Stimulated activated CD4-positive, alpha-beta T cell treated with anti-CD3 and anti-CD28 coated beads, Interleukin-1b, Interleukin-23, amount 100 ng/mL, for 48 hours (primary cell): ENCODE measurements around the gene SIVA1.

Experiments
- DNase-seq: peaks from one replicate; pipeline ENCODE4 v3.0.0-alpha.2; 2020

SIVA1 gene

DNA sequence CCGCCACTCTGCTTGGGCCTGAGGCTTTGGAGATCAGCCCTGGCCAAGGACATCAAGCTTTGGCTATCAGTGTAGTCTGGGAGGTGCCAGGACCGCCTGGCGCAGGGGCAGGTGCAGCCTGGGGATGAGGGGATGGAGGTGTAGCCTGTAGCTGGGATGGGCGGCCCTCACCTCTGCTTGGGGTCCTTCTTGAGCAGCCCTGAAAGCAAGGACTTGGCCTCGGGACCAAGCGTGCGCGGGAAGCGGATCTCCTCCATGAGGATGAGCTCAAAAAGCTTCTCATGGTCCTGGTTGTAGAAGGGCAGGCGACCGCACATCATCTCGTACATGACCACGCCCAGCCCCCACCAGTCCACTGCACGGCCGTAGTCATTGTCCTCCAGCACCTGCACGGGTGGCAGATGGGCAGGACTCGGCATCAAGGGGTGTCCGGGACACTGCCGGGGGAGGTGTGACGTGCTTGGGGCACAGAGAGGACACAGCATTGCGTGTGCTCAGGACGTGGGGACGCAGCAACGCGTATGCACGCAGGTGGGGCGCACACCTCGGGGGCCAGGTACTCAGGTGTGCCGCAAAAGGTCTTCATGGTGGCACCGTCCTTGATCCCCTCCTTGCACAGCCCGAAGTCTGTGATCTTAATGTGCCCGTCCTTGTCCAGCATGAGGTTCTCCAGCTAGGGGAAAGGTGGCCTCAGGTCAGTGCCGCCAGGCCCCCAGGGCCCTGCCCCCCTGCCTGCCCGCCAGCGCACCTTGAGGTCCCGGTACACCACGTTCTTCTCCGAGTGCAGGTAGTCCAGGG is 20.0 kb downstream of the SIVA1 start:
- no peak for DNase-seq

DNA sequence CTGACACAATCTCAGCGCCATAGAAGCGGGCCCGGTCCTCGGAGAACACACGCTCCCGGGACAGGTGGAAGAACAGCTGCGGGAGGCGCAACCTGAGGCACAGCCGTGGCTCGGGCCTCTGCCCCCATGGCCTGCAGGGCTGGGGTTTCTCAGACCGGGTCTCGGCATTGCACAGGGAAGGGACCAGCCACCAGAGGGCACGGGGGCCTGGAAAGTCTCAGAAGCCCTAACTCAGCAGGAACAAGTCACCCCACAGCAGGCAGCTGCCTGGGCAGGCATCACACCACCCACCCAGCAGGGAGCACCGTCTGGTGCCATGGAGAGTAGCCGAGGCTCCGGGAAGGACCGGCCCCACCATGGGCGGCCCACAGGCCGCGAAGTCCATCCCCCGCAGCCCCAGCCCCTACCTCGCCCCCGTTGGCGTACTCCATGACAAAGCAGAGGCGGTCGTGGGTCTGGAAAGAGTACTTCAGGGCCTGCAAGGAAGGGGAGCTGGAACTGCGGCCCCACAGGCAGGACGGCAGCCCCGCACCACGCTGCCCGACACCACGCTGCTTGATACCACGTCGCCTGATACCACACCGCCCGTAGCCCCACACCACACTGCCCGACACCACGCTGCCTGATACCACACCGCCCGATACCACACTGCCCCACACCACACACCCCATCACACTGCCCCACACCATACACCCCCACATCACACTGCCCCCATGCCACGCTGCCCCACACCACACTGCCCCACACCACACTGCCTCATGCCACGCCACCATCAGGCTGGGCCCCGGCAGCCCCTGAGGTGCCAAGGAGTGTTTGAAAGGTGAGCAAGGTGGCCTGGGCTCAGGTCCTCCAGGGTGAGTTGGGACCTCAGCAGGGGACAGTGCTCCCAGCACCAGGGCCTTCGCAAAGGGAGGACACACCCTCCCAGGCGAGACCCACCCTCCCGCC is 20.8 kb downstream of the SIVA1 start:
- DNase-seq, result no peak

DNA sequence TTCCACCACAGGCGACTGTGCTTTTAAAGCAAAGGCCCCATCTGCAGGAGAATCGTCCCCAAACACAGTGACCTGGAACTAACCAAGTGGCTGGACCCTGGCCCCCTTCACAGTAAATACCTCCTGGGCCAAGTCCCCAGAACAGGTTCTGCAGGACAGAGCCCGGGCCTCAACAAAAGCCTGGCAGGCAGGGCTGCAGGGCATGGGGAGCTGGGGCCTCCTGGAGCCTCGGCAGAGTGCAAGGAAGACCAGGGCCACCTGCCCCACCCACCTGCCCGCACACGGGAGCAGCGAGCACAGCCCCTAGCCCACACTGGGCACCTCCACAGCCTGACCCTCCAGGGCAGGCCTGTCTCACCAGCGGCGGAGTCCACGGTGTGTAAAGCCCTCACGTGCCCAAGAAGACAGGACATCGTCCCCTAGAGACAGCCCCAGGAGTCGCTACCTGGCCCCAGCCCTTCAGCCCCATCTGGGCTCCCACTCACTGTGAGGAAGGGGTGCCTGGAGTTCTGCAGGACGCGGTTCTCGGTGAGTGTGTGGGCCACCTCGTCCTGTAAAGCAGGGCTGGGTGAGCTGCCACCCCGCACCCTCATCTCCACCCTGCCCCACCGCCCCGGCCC is 21.6 kb downstream of the SIVA1 start:
- no peak for DNase-seq

DNA sequence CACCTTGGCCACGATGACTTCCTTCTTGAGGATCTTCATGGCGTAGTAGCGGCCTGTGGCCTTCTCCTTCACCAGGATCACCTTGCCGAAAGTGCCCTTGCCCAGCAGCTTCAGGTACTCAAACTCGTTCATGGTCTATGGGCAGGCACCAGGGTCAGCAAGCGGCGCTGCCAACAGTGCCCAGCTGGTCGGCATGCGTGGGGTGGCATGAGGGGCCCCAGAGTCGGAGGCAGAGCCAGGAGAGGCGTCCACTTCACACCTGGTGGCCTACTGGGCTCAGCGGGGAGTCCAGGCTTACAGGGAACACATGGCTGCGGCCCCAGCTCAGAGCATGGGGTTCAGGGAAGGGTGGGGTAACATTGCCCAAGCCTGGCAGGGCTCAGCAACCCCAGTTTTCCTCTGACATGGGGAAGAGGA is 22.1 kb downstream of the SIVA1 start:
- DNase-seq, result no peak

DNA sequence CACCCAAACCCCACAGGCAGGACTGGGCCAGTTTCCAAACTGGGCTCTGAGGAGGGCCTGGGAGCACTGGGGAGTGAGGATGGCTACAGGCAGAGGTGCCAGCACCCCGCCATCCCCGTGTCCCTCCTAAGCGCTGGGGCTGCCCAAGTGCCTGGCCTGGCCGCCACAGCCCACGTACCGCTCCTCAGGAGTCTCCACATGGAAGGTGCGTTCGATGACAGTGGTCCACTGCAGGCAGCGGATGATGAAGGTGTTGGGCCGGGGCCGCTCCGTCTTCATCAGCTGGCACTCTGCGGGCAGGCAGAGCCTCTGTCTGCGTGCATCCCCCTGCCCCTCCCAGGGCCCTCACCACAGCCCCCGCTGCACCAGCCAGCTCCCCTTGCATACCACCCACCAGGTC is 23.5 kb downstream of the SIVA1 start:
- DNase-seq, result no peak

DNA sequence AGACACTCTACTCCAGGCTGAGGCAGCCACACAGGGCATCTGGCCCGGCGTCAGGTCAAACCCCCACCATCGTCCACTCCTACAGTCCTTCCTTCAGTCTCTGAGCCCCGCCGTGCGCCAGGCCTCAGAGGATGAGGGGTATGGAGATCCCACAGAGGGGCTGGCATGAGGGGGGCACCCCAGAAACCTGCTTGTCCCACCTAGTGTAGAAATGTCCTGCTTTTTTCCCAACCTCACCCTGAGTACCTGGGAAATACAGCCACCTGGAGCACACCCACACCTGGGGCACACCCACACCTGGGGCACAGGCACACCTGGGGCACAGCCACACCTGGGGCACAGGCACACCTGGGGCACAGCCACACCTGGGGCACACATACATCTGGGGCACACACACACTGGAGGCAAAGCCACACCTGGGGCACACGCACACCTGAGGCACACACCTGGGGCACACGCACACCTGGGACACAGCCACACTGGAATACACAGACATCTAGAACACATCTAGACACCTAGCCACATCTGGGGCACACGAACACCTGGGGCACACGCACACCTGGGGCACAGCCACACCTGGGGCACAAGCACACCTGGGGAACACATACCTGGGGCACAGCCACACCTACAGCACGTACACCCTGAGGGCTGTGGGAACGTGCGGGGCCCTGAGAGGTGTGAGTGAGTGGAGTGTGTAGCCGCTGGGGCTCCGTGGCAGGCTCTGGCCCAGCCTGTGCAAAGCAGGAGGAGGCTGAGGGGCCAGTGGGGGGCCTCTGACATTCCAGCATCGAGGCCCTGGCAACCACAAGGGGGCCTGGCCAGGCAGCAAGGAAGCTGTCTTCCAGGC is 24.2 kb downstream of the SIVA1 start:
- no peak for DNase-seq

DNA sequence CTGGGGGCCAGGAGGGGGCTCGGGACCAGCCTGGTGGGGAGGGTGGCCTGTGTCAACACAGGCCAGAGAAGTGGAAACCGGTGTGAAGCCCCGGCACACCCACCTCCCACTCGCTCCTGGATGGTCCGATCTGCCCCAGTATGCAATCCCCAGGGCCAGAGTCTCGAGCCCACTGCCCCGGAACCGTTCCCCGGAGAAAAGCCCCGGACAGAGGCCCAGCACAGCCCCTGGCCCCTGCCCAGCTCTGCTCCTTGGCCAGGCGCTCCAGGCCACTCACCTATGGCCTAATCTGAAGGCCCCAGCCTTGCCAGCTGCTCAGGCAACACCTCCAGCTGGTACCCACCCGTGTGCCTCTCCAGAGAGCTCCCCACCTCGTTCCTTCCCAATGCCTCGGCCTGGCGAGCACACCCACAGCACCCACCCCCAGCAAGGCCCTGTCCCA is 24.9 kb downstream of the SIVA1 start:
- no peak for DNase-seq

DNA sequence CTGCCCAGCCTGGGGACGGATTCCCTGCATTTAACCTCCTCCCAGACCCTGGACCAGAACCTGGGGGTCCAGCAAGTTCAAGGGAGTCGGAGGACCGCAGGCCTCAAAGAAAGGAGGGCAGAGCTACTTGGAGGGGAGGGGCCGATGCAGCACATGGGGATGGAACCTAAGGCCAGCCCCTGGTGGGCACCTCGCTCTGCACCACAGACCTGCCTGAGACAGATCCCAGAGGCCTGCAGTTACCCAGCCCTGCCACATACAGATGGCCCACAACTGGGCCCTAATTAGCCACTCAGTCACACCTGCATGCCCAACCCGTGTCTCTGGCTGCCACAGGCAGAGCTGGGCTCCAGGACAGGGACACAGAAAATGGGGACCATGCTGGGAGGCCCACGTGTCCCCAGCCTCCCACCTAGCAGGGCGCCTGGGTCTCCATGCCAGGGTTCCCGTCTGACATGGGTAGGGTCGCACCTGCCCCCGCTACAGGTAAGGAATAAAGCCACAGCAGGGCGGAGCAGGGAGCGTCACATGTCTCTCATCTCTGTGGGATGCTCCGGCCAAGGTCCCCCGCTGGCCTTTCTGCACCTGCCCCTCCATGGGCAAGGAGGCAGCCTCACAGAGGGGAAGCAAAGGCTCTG is 25.9 kb downstream of the SIVA1 start:
- no peak for DNase-seq

DNA sequence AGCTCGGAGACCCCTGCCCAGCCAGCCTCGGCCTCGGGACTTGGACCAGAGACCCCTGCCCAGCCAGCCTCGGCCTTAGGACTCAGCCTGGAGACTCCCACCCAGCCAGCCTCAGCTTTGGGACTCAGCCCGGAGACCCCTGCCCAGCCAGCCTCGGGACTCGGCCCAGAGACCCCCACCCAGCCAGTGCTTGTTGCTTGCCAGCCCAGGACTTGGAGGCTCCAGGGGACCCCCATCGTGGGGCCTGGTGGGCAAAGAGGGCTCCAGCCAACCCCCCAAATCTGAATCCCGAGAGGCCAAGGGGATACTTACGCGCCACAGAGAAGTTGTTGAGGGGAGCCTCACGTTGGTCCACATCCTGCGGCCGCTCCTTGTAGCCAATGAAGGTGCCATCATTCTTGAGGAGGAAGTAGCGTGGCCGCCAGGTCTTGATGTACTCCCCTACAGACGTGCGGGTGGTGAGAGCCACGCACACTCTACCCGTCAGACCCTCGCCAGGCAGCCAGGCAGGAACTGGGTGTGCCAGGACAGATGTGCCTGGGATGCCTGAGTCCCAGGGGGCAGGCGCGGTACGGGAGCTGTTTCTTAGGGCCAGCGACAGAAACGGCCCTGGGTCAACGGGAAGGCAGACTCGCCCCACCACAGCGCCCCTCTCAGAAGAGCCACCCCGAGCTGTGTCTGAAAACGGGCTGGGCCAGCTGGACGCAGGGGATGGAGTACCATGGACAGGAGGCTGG is 27.0 kb downstream of the SIVA1 start:
- no peak for DNase-seq

DNA sequence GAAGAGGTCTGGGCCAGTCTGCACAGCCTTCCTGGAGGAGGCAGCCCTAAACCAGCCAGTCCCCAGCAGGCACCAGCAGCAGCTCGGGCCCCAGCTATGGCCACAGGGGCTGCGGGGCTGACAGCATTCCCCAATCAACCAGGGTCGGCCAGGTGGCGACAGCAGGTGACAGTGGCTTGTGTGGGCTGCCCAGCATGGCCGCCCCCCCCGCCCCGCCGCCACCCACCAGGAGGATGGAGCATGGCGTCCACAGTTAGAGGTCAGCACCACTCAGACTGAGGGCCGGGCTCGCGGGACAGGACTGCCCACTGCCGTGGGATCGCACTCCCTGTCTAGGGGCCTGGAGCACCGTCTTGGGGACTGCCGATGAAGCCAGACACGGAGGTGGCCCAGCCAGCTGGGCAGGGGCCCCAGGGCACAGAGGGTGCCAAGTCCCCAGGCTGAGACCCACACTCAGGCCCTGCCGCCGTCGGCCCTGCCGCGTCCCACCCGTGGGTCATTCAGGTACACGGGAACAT is 27.6 kb downstream of the SIVA1 start:
- no peak for DNase-seq

DNA sequence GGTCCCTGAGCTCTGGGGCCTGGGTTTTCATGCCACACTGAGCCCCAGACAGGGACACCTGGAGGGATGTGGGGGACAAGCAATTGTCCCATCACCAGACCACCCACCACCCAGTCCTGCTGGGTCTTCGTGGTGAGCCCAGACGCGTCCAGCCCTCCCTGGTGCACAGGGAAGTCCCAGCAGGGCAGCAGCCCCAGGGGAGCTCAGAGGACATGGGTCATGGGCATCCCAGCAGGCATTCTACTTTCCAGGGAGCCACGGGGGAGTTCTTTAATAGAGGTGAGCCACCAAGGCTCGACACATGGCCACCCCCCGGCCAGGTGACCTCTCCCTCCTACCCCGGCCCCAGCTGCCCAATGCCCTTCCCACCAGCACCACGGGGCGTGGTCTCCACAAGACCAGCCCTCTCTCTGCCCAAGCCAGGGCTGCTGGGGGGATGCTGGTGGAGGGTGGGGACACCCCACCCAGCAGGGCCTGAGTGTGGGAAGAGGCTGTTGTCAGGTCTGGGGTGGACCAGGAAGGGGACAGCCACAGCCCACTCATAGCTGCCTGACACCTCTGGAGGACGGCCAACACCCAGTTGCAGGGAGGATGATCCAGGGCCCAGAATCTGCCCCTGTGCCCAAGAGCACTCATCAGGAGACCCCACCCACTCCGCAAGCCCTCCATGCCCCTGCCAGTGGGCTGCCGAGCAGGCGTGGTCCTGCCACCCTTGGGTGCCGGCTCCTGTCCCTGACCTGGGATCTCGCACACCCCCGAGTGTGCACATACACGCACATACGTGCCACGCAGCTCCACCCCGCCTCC is 28.5 kb downstream of the SIVA1 start:
- no peak for DNase-seq

DNA sequence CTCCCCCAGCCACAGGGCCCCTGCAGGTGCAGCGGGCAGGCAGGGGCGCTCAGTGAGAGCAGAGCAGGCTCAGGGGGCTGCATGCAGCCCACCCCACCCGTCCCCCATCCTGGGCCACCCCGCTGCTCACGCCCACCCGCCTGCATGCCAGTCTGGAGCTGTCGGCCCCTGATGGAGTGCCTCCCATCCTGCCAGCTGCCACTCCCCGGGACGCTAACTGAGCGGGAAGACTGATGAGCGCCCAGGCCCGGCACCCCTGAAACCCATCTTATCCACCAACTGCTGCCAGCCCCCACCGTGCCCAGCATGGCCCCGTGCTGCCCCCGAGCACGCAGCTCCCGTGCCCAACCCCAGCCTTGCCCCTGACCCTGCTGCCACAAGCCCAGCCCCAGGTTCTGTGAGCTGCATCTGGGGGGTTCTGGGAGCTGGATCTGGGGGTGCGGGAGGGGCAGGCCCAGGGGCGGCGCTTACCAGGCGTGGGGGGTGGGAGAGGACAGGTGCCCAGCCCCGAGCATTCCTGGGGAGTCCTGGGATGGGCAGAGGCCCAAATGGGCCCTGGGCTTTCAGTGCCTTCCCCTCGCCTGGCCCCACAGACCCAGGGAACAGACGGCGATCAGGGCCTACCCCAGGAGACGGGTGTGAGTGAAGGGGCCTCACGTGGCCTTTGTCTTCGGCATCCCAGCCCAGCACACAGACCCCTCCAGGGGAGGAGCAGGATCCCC is 29.3 kb downstream of the SIVA1 start:
- DNase-seq, result no peak

DNA sequence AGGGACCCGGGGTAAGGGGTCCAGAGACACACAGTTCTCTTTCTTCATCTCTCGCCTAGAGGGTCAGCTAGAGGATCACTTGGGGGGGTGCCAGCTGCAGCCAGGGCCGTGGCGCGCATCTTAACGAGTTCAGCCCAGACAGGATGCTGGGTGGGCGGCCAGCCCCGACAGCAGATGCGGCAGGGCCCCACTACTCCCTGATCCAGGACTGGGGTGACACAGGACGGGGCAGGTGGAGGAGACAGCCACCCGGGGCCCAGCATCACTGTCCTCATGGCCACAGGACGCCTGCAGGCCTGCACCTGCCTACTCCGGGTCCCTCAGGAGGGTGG is 29.8 kb downstream of the SIVA1 start:
- no peak for DNase-seq

DNA sequence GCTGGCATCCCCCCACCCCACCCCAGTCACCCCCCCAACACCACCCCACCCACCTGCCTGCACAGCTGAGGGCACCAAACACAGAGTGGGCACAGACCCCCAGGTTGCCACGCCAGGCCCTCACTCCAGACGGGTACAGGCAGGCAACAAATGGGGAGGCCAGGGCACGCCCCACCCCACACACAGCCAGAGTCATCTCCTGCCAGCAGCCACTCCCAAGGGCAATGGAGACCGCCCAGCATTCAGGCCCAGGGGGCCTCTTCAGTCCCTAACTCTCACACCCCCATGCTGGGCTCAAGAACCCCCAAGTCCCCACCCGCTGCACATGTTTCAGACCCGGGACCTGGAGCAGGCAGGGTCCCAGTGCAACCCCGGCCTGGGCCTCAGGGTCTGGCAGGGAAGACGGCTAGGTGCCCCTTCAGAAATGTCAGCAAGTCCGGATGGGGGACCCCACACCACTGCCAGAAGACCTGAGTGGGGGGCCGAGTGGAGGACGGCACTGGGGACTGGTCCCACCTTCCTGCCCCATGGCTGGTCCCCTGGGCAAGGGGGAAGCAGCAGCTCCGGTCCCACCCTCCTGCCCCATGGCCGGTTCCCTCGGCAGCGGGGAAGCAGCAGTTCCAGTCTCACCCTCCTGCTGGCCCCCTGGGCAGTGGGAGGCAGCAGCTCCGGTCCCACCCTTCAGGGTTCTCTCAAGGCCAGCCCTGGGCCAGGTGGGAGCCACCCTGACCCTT is 30.7 kb downstream of the SIVA1 start:
- DNase-seq, result no peak

DNA sequence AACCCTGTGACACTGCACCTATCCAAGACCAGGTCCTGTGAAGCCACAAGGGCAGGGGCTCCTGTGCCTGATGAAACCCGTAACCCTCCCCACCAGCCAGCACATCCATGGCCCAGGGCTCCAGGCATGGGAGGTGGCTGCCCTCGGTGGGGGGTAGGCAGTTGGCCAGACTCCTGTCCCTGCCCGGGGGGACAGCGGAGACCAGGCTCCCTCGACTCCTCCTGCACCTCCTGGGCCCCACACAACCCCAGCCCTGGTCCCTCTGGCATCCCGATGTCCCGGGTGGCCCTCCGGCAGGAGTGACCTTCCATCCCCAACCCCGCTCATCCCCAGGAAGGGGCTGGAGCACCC is 31.2 kb downstream of the SIVA1 start:
- DNase-seq, result no peak

DNA sequence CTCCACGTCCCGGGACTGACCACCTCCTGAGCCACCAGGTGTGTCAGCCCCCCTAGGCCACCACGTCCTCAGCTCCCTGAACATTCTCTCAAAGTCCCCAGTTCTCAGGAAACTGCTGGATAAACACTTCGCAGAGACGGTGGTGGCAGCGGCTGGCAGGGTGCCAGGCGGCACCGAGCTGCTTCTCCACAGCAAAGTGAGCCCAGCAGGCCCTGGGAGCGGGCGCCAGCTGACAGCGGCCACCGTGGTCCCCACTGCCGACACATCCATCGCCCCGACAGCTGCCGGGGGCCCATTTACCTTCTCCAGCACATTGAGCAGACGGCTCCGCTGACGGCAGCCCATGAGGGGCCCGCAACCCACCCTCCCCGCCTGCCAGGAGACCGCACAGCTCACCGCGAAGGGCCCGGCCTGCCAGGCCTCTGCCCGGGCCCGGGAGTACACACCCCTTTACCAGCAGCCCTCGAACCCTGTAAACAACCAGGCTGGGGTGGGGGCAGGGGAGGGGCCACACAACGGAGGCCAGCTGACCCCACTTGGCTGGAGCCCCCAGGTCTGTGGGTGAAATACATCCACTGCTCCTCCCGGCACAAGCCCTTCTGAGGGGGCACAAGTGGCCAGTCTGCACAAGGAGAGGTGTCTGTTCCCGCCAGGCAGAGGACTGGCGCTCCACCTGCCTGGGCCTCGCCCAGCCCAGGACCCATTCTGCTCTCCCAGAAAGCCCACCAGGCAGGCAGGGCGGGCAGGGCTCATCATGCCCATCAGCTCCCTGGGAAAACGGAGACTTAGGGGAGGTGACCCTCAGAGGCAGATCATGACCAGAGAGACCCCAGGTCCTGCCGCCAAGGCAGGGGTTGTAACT is 32.1 kb downstream of the SIVA1 start:
- no peak for DNase-seq

DNA sequence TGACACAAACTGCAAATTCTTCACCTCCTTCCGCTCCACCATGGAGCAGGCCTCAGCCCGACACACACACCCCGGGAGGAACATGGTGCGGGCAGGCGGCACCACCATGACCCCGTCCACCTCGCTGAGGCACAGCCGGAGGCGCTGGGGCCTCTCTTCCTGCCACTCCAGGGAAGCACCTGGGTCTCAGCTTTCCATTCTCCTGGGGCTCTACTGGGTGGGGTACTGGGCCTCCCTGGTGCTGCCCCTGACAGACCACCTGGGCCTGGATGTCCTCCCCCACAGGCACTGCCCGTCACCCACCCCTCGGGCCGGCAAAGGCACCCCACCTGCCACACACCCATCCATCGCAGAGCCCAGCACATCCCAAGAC is 32.7 kb downstream of the SIVA1 start:
- DNase-seq, result no peak

DNA sequence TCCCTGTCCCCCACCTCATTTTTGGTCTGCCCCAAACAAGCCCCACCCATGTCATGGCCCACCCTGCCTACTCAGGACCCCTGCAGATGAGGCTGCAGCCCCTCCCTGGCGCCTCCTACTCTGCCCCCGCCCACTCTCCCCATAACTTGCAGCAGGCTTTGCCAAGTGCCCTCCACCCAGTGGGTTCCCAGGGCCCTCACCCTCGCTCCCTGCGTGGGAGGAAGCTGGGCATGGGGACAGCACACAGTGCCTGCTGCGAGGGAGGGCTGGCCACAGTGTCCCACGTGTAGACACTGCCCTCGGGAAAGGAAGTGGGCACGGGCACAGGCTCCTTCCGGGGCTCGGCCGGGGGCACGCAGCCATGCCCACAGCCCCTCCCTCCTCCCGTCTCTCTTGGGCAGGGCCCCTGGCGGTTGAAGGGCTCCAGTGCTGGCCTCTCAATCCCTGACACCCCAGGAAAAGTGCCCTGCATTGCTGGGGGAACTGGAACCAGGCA is 33.2 kb downstream of the SIVA1 start:
- no peak for DNase-seq
